Neural progenitor cell (in vitro differentiated cells): ENCODE measurements around the gene FABP7. TPM values are rescaled to one million over a fixed set of nuclear protein-coding genes. Genes with fewer than 3 reads are reported as not detected.
A peak's percentile ranks its signal among the peaks of the same experiment; 100 is the strongest.

Experiments
- DNase-seq: peaks from one replicate; pipeline ENCODE4 v3.0.0-alpha.2; 2016; ENCODE audit warnings: low spot score
- H2AFZ ChIP-seq: fragments of 200-600 bp; sonication (generic); replicated peaks from 2 replicates; pipeline ENCODE4 v1.6.1; 2016; ENCODE audit warnings: antibody characterized with exemption
- H3F3A ChIP-seq: fragments of 200-600 bp; sonication (generic); 2 replicates; pipeline ENCODE4 v1.6.1; 2016; ENCODE audit warnings: antibody characterized with exemption, low read depth
- H3K27ac ChIP-seq: fragments of 200-600 bp; sonication (generic); 2 replicates; pipeline ENCODE4 v1.5.1; 2016; ENCODE audit warnings: mild to moderate bottlenecking
- H3K27me3 ChIP-seq: fragments of 200-600 bp; sonication (generic); 2 replicates; pipeline ENCODE4 v1.6.1; 2016; ENCODE audit warnings: mild to moderate bottlenecking, moderate library complexity
- H3K36me3 ChIP-seq: fragments of 200-600 bp; sonication (generic); 2 replicates; pipeline ENCODE4 v1.5.1; 2016
- H3K4me1 ChIP-seq: fragments of 200-600 bp; sonication (generic); 2 replicates; pipeline ENCODE4 v1.6.1; 2016; ENCODE audit warnings: mixed run types
- H3K4me2 ChIP-seq: fragments of 200-600 bp; sonication (generic); 2 replicates; pipeline ENCODE4 v1.6.1; 2016
- H3K4me3 ChIP-seq: fragments of 200-600 bp; sonication (generic); 2 replicates; pipeline ENCODE4 v1.5.1; 2016
- H3K79me2 ChIP-seq: fragments of 200-600 bp; sonication (generic); 2 replicates; pipeline ENCODE4 v1.6.1; 2016; ENCODE audit warnings: low read depth
- H3K9ac ChIP-seq: fragments of 200-600 bp; sonication (generic); 2 replicates; pipeline ENCODE4 v1.6.1; 2016
- H3K9me3 ChIP-seq: fragments of 200-600 bp; sonication (generic); 2 replicates; pipeline ENCODE4 v1.5.1; 2016; ENCODE audit warnings: low read depth
- H4K20me1 ChIP-seq: fragments of 200-600 bp; sonication (generic); 2 replicates; pipeline ENCODE4 v1.6.1; 2016; ENCODE audit warnings: low read depth
- H3K27ac Mint-ChIP-seq: 3 replicates; pipeline ENCODE4 v1.8.0; 2021; ENCODE audit warnings: mixed read lengths
- H3K27me3 Mint-ChIP-seq: 2 replicates; pipeline ENCODE4 v1.8.0; 2022; ENCODE audit warnings: low read depth, mild to moderate bottlenecking, inconsistent platforms, moderate library complexity, mixed read lengths; ENCODE audit not compliant: insufficient read depth
- H3K36me3 Mint-ChIP-seq: 3 replicates; pipeline ENCODE4 v1.8.0; 2021; ENCODE audit warnings: mixed read lengths
- H3K4me1 Mint-ChIP-seq: 3 replicates; pipeline ENCODE4 v1.8.0; 2021; ENCODE audit warnings: mixed read lengths
- H3K4me3 Mint-ChIP-seq: 3 replicates; pipeline ENCODE4 v1.8.0; 2021; ENCODE audit warnings: mild to moderate bottlenecking, moderate library complexity, mixed read lengths
- H3K9me3 Mint-ChIP-seq: 3 replicates; pipeline ENCODE4 v1.8.0; 2020; ENCODE audit warnings: mixed read lengths
- EZH2 ChIP-seq: fragments of 200-600 bp; sonication (generic); IDR thresholded peaks from 2 replicates; pipeline ENCODE4 v1.6.1; 2017; ENCODE audit warnings: antibody characterized with exemption, mild to moderate bottlenecking, moderate library complexity
- EZH2phosphoT487 ChIP-seq: fragments of 200-600 bp; sonication (generic); IDR thresholded peaks from 2 replicates; pipeline ENCODE4 v1.6.1; 2017; ENCODE audit warnings: antibody characterized with exemption
- total RNA-seq: library from RNA; depleted of rRNA; stranded (reverse); fragments of >200 nt; gene quantifications from 2 replicates; pipeline ENCODE4 v1.2.3, GENCODE V29; 2015; ENCODE audit warnings: low replicate concordance
- TF ChIP-seq, protein P1 (sequence below): fragments of 200-600 bp; sonication (generic); IDR thresholded peaks from 2 replicates; pipeline ENCODE4 v1.5.1; 2017; ENCODE audit warnings: antibody characterized with exemption, mild to moderate bottlenecking

Gene FABP7
- total RNA-seq, 1 donor from 2014 or later, result 58.2 TPM

DNA sequence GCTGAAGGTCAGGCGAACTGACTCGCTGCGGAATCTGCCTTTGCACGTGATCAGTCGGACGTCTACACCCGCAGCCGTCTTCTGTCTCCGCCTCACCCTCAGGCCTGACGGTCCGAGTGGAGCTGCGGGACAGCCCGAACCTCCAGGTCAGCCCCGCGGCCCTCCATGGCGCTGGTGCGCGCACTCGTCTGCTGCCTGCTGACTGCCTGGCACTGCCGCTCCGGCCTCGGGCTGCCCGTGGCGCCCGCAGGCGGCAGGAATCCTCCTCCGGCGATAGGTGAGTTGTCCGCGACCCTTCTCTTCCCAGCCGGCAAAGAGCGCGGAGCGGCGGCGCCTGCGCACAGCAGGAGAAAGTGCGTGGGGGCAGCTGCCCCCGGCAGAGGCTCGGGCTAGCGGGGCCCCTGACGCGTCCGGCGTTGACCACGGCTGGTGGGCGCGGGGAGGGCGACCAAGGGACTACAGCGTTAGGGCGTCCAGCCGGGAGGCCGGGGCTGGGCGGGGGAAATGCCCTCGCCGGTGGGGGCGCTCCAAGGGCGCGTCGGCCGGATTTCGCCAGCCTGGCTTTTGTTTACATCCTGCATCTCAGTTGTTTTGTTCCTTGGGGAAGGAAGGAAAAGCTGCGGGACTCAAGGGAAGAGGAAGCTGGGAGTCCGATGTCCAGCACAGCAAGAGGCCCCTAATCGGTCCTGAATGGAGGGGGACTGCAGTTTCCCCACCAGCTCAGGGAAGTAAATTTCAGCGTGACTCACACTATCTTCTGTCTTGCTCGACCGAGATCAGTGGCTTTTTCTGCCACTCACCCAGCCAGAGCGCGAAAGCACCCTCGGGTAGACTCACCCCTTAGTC lies 9.9 kb downstream of the FABP7 start, which contains the start of gene SMPDL3A:
TSS of gene SMPDL3A (plus strand) at position 77 of the 846 bp plus-strand sequence. CDS start at position 166, 89 bp downstream.
- no peaks in the 10 kb centered on the region for H3K9me3 Mint-ChIP-seq
- Histone ChIP-seq H3K27ac (peak within 1 kb of the TSS; percentile 10), H2AFZ (peak within 1 kb of the TSS; percentile 99), H3K4me1 (peaks cover 17% of the 10 kb centered on the region), H3F3A (peaks cover 33% of the 10 kb centered on the region), H3K9me3 (no peaks in the 10 kb centered on the region), H3K9ac (peak within 1 kb of the TSS; percentile 50), H3K4me3 (peak within 1 kb of the TSS; percentile 76), H3K79me2 (no peaks in the 10 kb centered on the region), H3K36me3 (no peaks in the 10 kb centered on the region), H3K27me3 (peaks cover 50% of the 10 kb centered on the region), H4K20me1 (no peaks in the 10 kb centered on the region), H3K4me2 (peak within 1 kb of the TSS; percentile 87)
- H3K27ac Mint-ChIP-seq, result peak within 1 kb of the TSS; percentile 98
- H3K27me3 Mint-ChIP-seq, result peaks cover 6% of the 10 kb centered on the region
- no peaks in the 10 kb centered on the region for H3K36me3 Mint-ChIP-seq
- DNase-seq, result peak; percentile 88
- H3K4me1 Mint-ChIP-seq, result peaks cover 37% of the 10 kb centered on the region
- TF ChIP-seq EZH2phosphoT487 (no peak), EZH2 (peak; percentile 18)
- TF ChIP-seq, protein P1, sequence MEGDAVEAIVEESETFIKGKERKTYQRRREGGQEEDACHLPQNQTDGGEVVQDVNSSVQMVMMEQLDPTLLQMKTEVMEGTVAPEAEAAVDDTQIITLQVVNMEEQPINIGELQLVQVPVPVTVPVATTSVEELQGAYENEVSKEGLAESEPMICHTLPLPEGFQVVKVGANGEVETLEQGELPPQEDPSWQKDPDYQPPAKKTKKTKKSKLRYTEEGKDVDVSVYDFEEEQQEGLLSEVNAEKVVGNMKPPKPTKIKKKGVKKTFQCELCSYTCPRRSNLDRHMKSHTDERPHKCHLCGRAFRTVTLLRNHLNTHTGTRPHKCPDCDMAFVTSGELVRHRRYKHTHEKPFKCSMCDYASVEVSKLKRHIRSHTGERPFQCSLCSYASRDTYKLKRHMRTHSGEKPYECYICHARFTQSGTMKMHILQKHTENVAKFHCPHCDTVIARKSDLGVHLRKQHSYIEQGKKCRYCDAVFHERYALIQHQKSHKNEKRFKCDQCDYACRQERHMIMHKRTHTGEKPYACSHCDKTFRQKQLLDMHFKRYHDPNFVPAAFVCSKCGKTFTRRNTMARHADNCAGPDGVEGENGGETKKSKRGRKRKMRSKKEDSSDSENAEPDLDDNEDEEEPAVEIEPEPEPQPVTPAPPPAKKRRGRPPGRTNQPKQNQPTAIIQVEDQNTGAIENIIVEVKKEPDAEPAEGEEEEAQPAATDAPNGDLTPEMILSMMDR, result peak; percentile 61
- H3K4me3 Mint-ChIP-seq, result peak within 1 kb of the TSS; percentile 99

- no peaks in the 10 kb centered on the region for H3K9me3 Mint-ChIP-seq
- peaks cover 6% of the 10 kb centered on the region for H3K27me3 Mint-ChIP-seq
Observed at GRCh38 chr6:122790028-122790422, 10.5 kb downstream of the FABP7 start.

GRCh38 chr6:122790423-122791309 lies 11.2 kb downstream of the FABP7 start:
- H2AFZ ChIP-seq, result peak overlapping the region; percentile 99

More at GRCh38 chr6:122790028-122790422, 10.5 kb downstream of the FABP7 start:
- peak overlapping the region; percentile 99 for H2AFZ ChIP-seq
- H3K4me2 ChIP-seq, result peak overlapping the region; percentile 87
- TF ChIP-seq EZH2 (no peak), EZH2phosphoT487 (no peak)
- TF ChIP-seq, protein P1, result no peak
- no peaks in the 10 kb centered on the region for H3K79me2 ChIP-seq
- H3K36me3 ChIP-seq, result no peaks in the 10 kb centered on the region
- peaks cover 37% of the 10 kb centered on the region for H3K4me1 Mint-ChIP-seq
- peak overlapping the region; percentile 99 for H3K4me3 Mint-ChIP-seq
- H3K27ac Mint-ChIP-seq, result peak overlapping the region; percentile 98
- H3K27ac ChIP-seq, result no peak overlapping the region
- peak overlapping the region; percentile 76 for H3K4me3 ChIP-seq
- DNase-seq, result peak; percentile 39
- H3F3A ChIP-seq, result peaks cover 33% of the 10 kb centered on the region
- H3K36me3 Mint-ChIP-seq, result no peaks in the 10 kb centered on the region
- peaks cover 50% of the 10 kb centered on the region for H3K27me3 ChIP-seq
- H4K20me1 ChIP-seq, result no peaks in the 10 kb centered on the region
- no peaks in the 10 kb centered on the region for H3K9me3 ChIP-seq
- H3K9ac ChIP-seq, result peak overlapping the region; percentile 50
- peaks cover 17% of the 10 kb centered on the region for H3K4me1 ChIP-seq

More at GRCh38 chr6:122790423-122791309, 11.2 kb downstream of the FABP7 start:
- H3K9ac ChIP-seq, result peak overlapping the region; percentile 50
- no peaks in the 10 kb centered on the region for H3K36me3 ChIP-seq
- H4K20me1 ChIP-seq, result no peaks in the 10 kb centered on the region
- H3K9me3 ChIP-seq, result no peaks in the 10 kb centered on the region
- H3K4me3 ChIP-seq, result peak overlapping the region; percentile 76
- no peak overlapping the region for H3K27ac ChIP-seq
- Mint-ChIP-seq H3K27me3 (peaks cover 6% of the 10 kb centered on the region), H3K4me1 (peaks cover 36% of the 10 kb centered on the region), H3K27ac (peak overlapping the region; percentile 47), H3K4me3 (peak overlapping the region; percentile 99), H3K36me3 (no peaks in the 10 kb centered on the region), H3K9me3 (no peaks in the 10 kb centered on the region)
- DNase-seq, result no peak
- peaks cover 17% of the 10 kb centered on the region for H3K4me1 ChIP-seq
- H3K27me3 ChIP-seq, result peaks cover 50% of the 10 kb centered on the region
- peak overlapping the region; percentile 87 for H3K4me2 ChIP-seq
- no peaks in the 10 kb centered on the region for H3K79me2 ChIP-seq
- peaks cover 33% of the 10 kb centered on the region for H3F3A ChIP-seq
- no peak for TF ChIP-seq EZH2
- no peak for TF ChIP-seq EZH2phosphoT487
- TF ChIP-seq, protein P1, result no peak
